Measurements from ENCODE around the gene SPTBN1. TPM values are rescaled to one million over a fixed set of nuclear protein-coding genes. Genes with fewer than 3 reads are reported as not detected.

The SPTBN1 gene
- total and polyA plus RNA-seq, 9 of the 15 experiments (the other 6 are each of a cell fraction or from before 2014, with no cell fraction given), result 8.9 to 66.8 (median 31.4) TPM

DNA sequence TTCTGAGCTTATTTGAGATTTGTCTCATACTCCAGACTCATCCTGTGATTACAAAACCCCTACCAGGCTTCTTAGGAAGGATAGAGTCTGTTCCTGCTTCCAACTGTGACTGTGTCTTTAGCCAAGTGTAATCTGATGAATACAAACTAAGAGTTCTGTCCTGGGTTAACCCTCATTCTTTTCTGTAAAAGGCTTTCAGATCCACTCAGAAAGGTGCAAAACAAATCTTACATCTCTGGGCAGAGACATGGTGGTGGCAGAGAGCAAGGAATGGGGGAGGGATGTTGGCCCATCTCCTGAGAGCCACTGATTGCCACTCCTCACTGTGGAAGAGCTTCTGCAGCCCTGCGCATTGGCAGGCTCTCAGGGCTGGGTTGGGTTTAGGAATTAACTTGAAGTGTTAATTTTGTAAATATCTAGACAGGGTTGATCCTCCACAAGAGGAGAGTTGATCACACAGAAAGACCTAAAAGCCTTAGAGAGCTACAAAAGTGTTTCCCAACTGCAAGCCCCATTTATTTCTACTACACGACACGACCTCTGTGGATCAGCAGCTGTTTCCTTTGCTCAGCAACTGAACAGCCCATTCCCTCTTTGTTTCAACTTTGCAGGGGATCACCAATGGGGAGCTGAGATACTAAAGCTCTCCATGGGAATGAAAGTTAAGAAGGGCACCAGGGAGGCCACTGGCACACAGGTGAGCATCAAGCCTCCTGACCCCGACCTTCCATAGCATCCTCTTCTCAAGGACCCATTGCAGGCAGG is 23.7 kb upstream of the SPTBN1 start:
- no peaks in the 10 kb centered on the region for H3K36me3 ChIP-seq (ENCODE audit: control insufficient read depth, insufficient read depth, low read length)
- H3K4me3 ChIP-seq, result no peak overlapping the region
- no TSS peak for BruUV-seq (replicated peaks)
- intact Hi-C loops (cut with micrococcal nuclease) (no loop called here), in situ Hi-C loops (cut with MboI) (no loop called here)
- no peak overlapping the region for H3K9ac ChIP-seq (ENCODE audit: insufficient read depth in 1 of 2, low read depth in 2 of 2, low read length in 2 of 2)
- H4K20me1 ChIP-seq (replicated peaks; ENCODE audit: control insufficient read depth, insufficient read depth, low read length), result no peaks in the 10 kb centered on the region
- H3K27ac ChIP-seq (ENCODE audit: extremely low read depth, low read depth, low read length), result no peak overlapping the region
- no peak overlapping the region for H3K4me2 ChIP-seq (ENCODE audit: insufficient read depth, low read length)
- TF ChIP-seq, protein P1, sequence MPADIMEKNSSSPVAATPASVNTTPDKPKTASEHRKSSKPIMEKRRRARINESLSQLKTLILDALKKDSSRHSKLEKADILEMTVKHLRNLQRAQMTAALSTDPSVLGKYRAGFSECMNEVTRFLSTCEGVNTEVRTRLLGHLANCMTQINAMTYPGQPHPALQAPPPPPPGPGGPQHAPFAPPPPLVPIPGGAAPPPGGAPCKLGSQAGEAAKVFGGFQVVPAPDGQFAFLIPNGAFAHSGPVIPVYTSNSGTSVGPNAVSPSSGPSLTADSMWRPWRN (IDR thresholded peaks at IDR 0.05; ENCODE audit: low read depth), result no peak
- TF ChIP-seq ZKSCAN3 (CRISPR knock-in tag; IDR thresholded peaks at IDR 0.05) (no peak), ZNF583 (CRISPR knock-in tag; IDR thresholded peaks at IDR 0.05) (no peak), HDGF (IDR thresholded peaks at IDR 0.05) (no peak), ZNF79 (CRISPR knock-in tag; IDR thresholded peaks at IDR 0.05; ENCODE audit: low read depth) (no peak), KDM1A (IDR thresholded peaks at IDR 0.05) (no peak), HDAC1 (IDR thresholded peaks at IDR 0.05) (no peak), ZBTB1 (CRISPR knock-in tag; IDR thresholded peaks at IDR 0.05; ENCODE audit: borderline replicate concordance, low read depth) (no peak), RBBP5 (IDR thresholded peaks at IDR 0.05; ENCODE audit: borderline replicate concordance, insufficient read depth, low read length, poor library complexity, severe bottlenecking) (no peak), ARNT (IDR thresholded peaks at IDR 0.05) (no peak), MAFF (IDR thresholded peaks at IDR 0.05; ENCODE audit: low read length) (no peak), NR2C1 (IDR thresholded peaks at IDR 0.05) (no peak), NR2C1 (tag; IDR thresholded peaks at IDR 0.05) (no peak), ETS2 (tag; IDR thresholded peaks at IDR 0.05; ENCODE audit: borderline replicate concordance, poor library complexity, severe bottlenecking) (no peak), SMAD2 (IDR thresholded peaks at IDR 0.05; ENCODE audit: low read depth, low read length) (no peak)
- TF ChIP-seq, protein P2, sequence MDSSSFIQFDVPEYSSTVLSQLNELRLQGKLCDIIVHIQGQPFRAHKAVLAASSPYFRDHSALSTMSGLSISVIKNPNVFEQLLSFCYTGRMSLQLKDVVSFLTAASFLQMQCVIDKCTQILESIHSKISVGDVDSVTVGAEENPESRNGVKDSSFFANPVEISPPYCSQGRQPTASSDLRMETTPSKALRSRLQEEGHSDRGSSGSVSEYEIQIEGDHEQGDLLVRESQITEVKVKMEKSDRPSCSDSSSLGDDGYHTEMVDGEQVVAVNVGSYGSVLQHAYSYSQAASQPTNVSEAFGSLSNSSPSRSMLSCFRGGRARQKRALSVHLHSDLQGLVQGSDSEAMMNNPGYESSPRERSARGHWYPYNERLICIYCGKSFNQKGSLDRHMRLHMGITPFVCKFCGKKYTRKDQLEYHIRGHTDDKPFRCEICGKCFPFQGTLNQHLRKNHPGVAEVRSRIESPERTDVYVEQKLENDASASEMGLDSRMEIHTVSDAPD (CRISPR knock-in tag; IDR thresholded peaks at IDR 0.05), result no peak
- TF ChIP-seq, protein P3, sequence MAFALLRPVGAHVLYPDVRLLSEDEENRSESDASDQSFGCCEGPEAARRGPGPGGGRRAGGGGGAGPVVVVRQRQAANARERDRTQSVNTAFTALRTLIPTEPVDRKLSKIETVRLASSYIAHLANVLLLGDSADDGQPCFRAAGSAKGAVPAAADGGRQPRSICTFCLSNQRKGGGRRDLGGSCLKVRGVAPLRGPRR (CRISPR knock-in tag; IDR thresholded peaks at IDR 0.05), result no peak
- TF ChIP-seq, protein P4, sequence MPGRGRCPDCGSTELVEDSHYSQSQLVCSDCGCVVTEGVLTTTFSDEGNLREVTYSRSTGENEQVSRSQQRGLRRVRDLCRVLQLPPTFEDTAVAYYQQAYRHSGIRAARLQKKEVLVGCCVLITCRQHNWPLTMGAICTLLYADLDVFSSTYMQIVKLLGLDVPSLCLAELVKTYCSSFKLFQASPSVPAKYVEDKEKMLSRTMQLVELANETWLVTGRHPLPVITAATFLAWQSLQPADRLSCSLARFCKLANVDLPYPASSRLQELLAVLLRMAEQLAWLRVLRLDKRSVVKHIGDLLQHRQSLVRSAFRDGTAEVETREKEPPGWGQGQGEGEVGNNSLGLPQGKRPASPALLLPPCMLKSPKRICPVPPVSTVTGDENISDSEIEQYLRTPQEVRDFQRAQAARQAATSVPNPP (IDR thresholded peaks at IDR 0.05; ENCODE audit: borderline replicate concordance, insufficient read depth, insufficient read length), result no peak
- no peaks in the 10 kb centered on the region; a peak in 1 of 5 replicates for H3K4me1 ChIP-seq (replicated peaks in 1 of 2; ENCODE audit: control insufficient read depth in 2 of 2, insufficient read depth in 2 of 2, low read length in 2 of 2)
- H3K9me1 ChIP-seq (ENCODE audit: control insufficient read depth, insufficient read depth, low read length), result no peaks in the 10 kb centered on the region
- H3K9me3 ChIP-seq (replicated peaks; ENCODE audit: control insufficient read depth, insufficient read depth, low read depth, low read length), result no peaks in the 10 kb centered on the region; the same call in 1 of the 2 replicates
- ChIA-PET CTCF (ENCODE audit: low intra/inter-chr PET ratio) (interaction anchor here (0.5 kb wide), 1 partner anchor 1528 kb away, joined by 4 read pairs; no protein-coding TSS in a partner anchor), POLR2A (no interaction called here)
- WGBS (ENCODE audit: insufficient coverage, low coverage, missing lambda C conversion rate), result 0% methylated on average over 4 of the region's 4 CpGs
- H3K27me3 ChIP-seq (ENCODE audit: control insufficient read depth in 2 of 2, insufficient read depth in 2 of 2, low read length in 2 of 2), result peaks cover 5 to 19% of the 10 kb centered on the region in 2 experiments; a peak in 4 of 5 replicates
- ATAC-seq (no peak), FAIRE-seq (no peak), DNase-seq (ENCODE audit: extremely low read depth in 1 of 4, low spot score in 3 of 4) (no peak)
- no peak overlapping the region for H2AFZ ChIP-seq (ENCODE audit: low read depth, low read length)
- no peaks in the 10 kb centered on the region for H3K79me2 ChIP-seq (ENCODE audit: control insufficient read depth, insufficient read depth, low read length)

Measured in K562 (cell line).